Mesendoderm (in vitro differentiated cells): ENCODE results near the gene WASF1.
"Not testable (repeated sequence)": the region's sequence is repeated elsewhere in the genome, so short reads cannot be mapped to it uniquely, and the experiment has no call there.

Experiments
- DNase-seq: peaks from one replicate; pipeline ENCODE4 v3.0.0; 2013
- H2AK5ac ChIP-seq: 2 replicates; pipeline ENCODE4 v1.6.1; 2013; ENCODE audit warnings: low read length, inconsistent platforms
- H2BK120ac ChIP-seq: 2 replicates; pipeline ENCODE4 v1.6.1; 2013; ENCODE audit warnings: low read depth, mild to moderate bottlenecking, low read length, moderate library complexity, mixed read lengths
- H2BK15ac ChIP-seq: replicated peaks from 2 replicates; pipeline ENCODE4 v1.6.1; 2013; ENCODE audit warnings: low read depth, mild to moderate bottlenecking, moderate library complexity
- H2BK5ac ChIP-seq: 2 replicates; pipeline ENCODE4 v1.6.1; 2013; ENCODE audit warnings: low read length, inconsistent platforms
- H3K18ac ChIP-seq: 2 replicates; pipeline ENCODE4 v1.6.1; 2013; ENCODE audit warnings: mild to moderate bottlenecking, low read length, mixed read lengths
- H3K23ac ChIP-seq: one replicate; pipeline ENCODE4 v1.6.1; 2013; ENCODE audit warnings: low read length
- H3K27ac ChIP-seq: 2 replicates; pipeline ENCODE4 v1.5.1; 2013; ENCODE audit warnings: low read depth, mild to moderate bottlenecking, inconsistent platforms, low read length, moderate library complexity
- H3K27me3 ChIP-seq: 2 replicates; pipeline ENCODE4 v1.6.1; 2013; ENCODE audit warnings: low read length, control low read depth, mild to moderate bottlenecking, inconsistent platforms; ENCODE audit not compliant: insufficient read depth, poor library complexity
- H3K36me3 ChIP-seq: 2 replicates; pipeline ENCODE4 v1.6.1; 2013; ENCODE audit warnings: low read length, inconsistent platforms; ENCODE audit not compliant: control insufficient read depth, insufficient read depth
- H3K4ac ChIP-seq: one replicate; pipeline ENCODE4 v1.6.1; 2013; ENCODE audit warnings: low read depth, mild to moderate bottlenecking, low read length, moderate library complexity
- H3K4me1 ChIP-seq: 2 replicates; pipeline ENCODE4 v1.6.1; 2013; ENCODE audit warnings: low read depth, low read length, inconsistent platforms; ENCODE audit not compliant: control insufficient read depth
- H3K4me2 ChIP-seq: 2 replicates; pipeline ENCODE4 v1.6.1; 2013; ENCODE audit warnings: low read length
- H3K4me3 ChIP-seq: 2 replicates; pipeline ENCODE4 v1.5.1; 2013; ENCODE audit warnings: mild to moderate bottlenecking, low read length
- H3K56ac ChIP-seq: one replicate; pipeline ENCODE4 v1.6.1; 2013; ENCODE audit warnings: low read length
- H3K79me1 ChIP-seq: 2 replicates; pipeline ENCODE4 v1.6.1; 2013; ENCODE audit warnings: low read length, inconsistent platforms
- H3K79me2 ChIP-seq: 2 replicates; pipeline ENCODE4 v1.6.1; 2013; ENCODE audit warnings: mild to moderate bottlenecking, low read length; ENCODE audit not compliant: control insufficient read depth, insufficient read depth
- H3K9ac ChIP-seq: 2 replicates; pipeline ENCODE4 v1.6.1; 2013; ENCODE audit warnings: low read length, inconsistent platforms
- H4K5ac ChIP-seq: one replicate; pipeline ENCODE4 v1.6.1; 2013; ENCODE audit warnings: low read length
- H4K8ac ChIP-seq: one replicate; pipeline ENCODE4 v1.6.1; 2013; ENCODE audit warnings: low read depth, mild to moderate bottlenecking, control low read depth, low read length, moderate library complexity
- WGBS: extraction: QIAGEN DNeasy Blood & Tissue Kit; methylation state at CpG from one replicate; pipeline ENCODE4 v1.1.7; 2013; ENCODE audit warnings: low lambda C conversion rate, missing lambda C conversion rate; ENCODE audit not compliant: insufficient coverage; ENCODE audit errors: extremely low coverage; 5-methylcytosine and 5-hydroxymethylcytosine counted together

The WASF1 gene

DNA sequence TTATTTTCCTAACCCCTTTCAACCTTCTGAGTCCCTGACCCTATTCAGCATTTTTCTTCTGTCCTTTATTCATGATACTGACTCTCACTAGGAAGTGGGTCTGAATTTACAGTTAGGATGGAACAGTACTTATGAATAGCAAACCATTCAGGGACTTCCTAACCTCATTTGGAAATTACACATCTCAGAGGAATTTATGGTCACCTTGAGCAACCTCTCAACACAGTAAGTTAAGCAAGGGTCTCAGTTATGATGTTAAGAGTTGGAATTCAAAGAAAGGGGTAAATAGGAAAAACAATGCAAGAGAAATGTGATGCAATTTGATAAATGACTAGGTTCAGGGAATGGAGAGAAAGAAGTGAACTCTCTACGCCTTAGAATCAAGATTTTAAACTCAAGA is 104.1 kb downstream of the WASF1 start:
- no peak overlapping the region for H3K27ac ChIP-seq
- no peak overlapping the region for H2BK5ac ChIP-seq
- no peaks in the 10 kb centered on the region for H3K36me3 ChIP-seq
- H2AK5ac ChIP-seq: no peak overlapping the region
- H3K4ac ChIP-seq: no peak overlapping the region
- no peak overlapping the region for H3K4me2 ChIP-seq
- H3K4me3 ChIP-seq: no peak overlapping the region
- no peaks in the 10 kb centered on the region for H3K79me2 ChIP-seq
- DNase-seq: no peak
- no peak overlapping the region for H2BK15ac ChIP-seq
- H3K4me1 ChIP-seq: no peaks in the 10 kb centered on the region
- H4K8ac ChIP-seq: no peak overlapping the region
- no peak overlapping the region for H4K5ac ChIP-seq
- H3K23ac ChIP-seq: no peak overlapping the region
- H3K79me1 ChIP-seq: no peaks in the 10 kb centered on the region
- H3K18ac ChIP-seq: no peak overlapping the region
- H3K27me3 ChIP-seq: no peaks in the 10 kb centered on the region
- no peak overlapping the region for H3K56ac ChIP-seq
- WGBS: no CpG with 5 or more reads among the region's 1 CpG
- H3K9ac ChIP-seq: no peak overlapping the region
- H2BK120ac ChIP-seq: no peak overlapping the region

GRCh38 chr6:110073474-110073873 is 106.0 kb downstream of the WASF1 start:
- H4K5ac ChIP-seq, H3K23ac ChIP-seq, H2BK5ac ChIP-seq, H2BK120ac ChIP-seq, H3K56ac ChIP-seq, H3K79me1 ChIP-seq, H3K4me1 ChIP-seq, H3K18ac ChIP-seq, H3K4me2 ChIP-seq, H2BK15ac ChIP-seq, H3K36me3 ChIP-seq, DNase-seq, H3K27me3 ChIP-seq, H3K4ac ChIP-seq, H2AK5ac ChIP-seq, H3K27ac ChIP-seq, H4K8ac ChIP-seq, H3K79me2 ChIP-seq, H3K4me3 ChIP-seq, H3K9ac ChIP-seq: not testable (repeated sequence)

GRCh38 chr6:110068592-110068967 is 110.9 kb downstream of the WASF1 start:
- Histone ChIP-seq H2BK120ac (no peak overlapping the region), H3K27ac (no peak overlapping the region), H3K9ac (no peak overlapping the region), H3K18ac (no peak overlapping the region), H4K8ac (no peak overlapping the region), H3K56ac (no peak overlapping the region), H3K4me3 (no peak overlapping the region), H3K27me3 (no peaks in the 10 kb centered on the region), H3K79me1 (no peaks in the 10 kb centered on the region), H2AK5ac (no peak overlapping the region), H4K5ac (no peak overlapping the region), H2BK5ac (no peak overlapping the region), H3K4ac (no peak overlapping the region), H3K23ac (no peak overlapping the region), H3K4me2 (no peak overlapping the region), H2BK15ac (no peak overlapping the region), H3K4me1 (no peaks in the 10 kb centered on the region), H3K79me2 (no peaks in the 10 kb centered on the region), H3K36me3 (no peaks in the 10 kb centered on the region)
- DNase-seq: no peak
- WGBS: no CpG with 5 or more reads among the region's 8 CpGs

DNA sequence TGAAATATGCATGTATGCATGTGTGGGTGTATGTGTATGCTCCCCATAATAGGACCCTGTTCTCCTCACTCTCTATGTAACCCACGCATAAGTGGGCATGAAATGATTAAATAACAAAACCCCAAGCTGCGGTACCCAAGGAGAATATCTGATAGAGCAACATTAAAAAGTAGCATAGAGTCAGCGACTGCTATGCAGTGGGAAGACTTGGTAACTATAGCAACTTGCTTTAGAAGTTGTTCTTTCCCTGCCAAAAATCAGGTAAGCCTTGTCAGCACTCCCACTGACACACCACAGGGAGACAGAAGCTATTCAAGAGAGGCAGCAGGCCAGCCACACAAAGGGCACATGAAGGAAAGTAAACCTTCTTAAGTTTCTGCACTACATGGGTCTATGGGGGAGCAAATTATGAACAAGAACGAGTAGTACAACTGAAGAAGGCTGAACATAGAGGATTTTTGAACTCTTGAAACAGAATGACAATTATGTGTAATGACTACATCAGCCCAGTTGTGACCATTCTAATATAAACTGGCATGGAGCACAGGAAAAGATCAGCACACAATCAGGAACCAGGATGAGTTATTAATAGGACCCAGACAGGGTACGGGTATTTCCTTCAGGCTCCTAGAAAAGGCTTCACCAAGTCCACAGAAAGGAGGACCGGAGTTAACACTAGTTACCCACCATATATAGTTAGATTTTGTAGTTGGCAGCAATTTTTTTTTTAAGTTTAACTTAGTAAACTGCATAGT is 111.5 kb downstream of the WASF1 start:
- H3K79me1 ChIP-seq: no peaks in the 10 kb centered on the region
- peak; percentile 10 for DNase-seq
- no peak overlapping the region for H2BK5ac ChIP-seq
- H3K56ac ChIP-seq: no peak overlapping the region
- H3K36me3 ChIP-seq: no peaks in the 10 kb centered on the region
- H3K9ac ChIP-seq: no peak overlapping the region
- no peak overlapping the region for H4K8ac ChIP-seq
- H3K4me1 ChIP-seq: no peaks in the 10 kb centered on the region
- H3K4ac ChIP-seq: no peak overlapping the region
- no peaks in the 10 kb centered on the region for H3K79me2 ChIP-seq
- no peak overlapping the region for H3K23ac ChIP-seq
- no peak overlapping the region for H3K4me2 ChIP-seq
- WGBS: no CpG with 5 or more reads among the region's 6 CpGs
- H3K27me3 ChIP-seq: no peaks in the 10 kb centered on the region
- no peak overlapping the region for H2AK5ac ChIP-seq
- no peak overlapping the region for H2BK120ac ChIP-seq
- H3K27ac ChIP-seq: no peak overlapping the region
- H3K4me3 ChIP-seq: no peak overlapping the region
- H2BK15ac ChIP-seq: no peak overlapping the region
- H3K18ac ChIP-seq: no peak overlapping the region
- H4K5ac ChIP-seq: no peak overlapping the region

DNA sequence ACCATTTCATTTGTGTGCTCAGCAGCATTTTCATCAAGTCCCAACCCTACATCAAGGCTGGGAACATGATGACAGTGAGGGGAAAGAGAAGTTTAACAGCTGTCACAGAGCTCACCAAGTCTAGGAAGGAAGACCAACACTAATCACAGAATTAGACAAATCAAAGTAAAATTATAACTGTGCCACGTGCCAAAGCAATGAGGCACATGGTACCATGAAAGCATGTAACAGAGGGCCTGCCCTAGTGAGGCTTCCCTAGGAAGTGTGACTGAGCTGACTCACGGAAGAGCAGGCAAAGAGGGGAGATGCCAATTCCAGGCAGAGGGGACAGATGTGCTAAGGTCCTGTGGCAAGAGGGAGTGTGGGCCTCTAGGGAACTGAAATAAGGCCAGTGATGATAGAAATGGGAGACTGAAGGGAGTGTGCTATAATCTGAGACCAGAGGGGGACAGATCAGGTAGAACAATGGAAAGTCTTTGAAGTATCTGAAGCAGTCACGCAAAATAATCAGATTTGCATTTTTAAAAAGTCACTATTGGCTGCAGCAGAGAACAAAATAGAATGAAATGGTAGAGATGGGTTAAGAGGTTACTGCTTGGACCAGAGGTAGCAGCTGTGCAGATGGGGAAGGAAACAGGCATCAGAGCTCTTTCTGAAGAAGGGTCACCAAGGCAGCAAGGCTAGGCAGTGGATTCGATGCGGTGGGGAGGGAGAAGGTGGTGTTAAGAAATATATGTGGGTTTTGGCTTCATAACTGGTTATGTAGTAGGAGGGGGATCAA is 114.5 kb downstream of the WASF1 start:
- WGBS: no CpG with 5 or more reads among the region's 5 CpGs
- no peaks in the 10 kb centered on the region for H3K27me3 ChIP-seq

More for the DNA sequence above, 114.5 kb downstream of the WASF1 start:
- H4K5ac ChIP-seq: no peak overlapping the region
- no peak for DNase-seq
- H3K36me3 ChIP-seq: no peaks in the 10 kb centered on the region
- H3K4ac ChIP-seq: no peak overlapping the region
- H3K9ac ChIP-seq: no peak overlapping the region
- no peak overlapping the region for H2BK15ac ChIP-seq
- no peak overlapping the region for H3K4me2 ChIP-seq
- H3K23ac ChIP-seq: no peak overlapping the region
- no peak overlapping the region for H2BK5ac ChIP-seq
- H3K4me3 ChIP-seq: no peak overlapping the region
- H3K27ac ChIP-seq: no peak overlapping the region
- no peaks in the 10 kb centered on the region for H3K79me2 ChIP-seq
- no peak overlapping the region for H4K8ac ChIP-seq
- H2BK120ac ChIP-seq: no peak overlapping the region
- no peak overlapping the region for H2AK5ac ChIP-seq
- no peak overlapping the region for H3K56ac ChIP-seq
- H3K79me1 ChIP-seq: no peaks in the 10 kb centered on the region
- H3K4me1 ChIP-seq: no peaks in the 10 kb centered on the region
- H3K18ac ChIP-seq: no peak overlapping the region
